K562 (cell line): ENCODE results near the gene CEMP1. TPM values are rescaled to one million over a fixed set of nuclear protein-coding genes. Genes with fewer than 3 reads are reported as not detected.
A peak's percentile ranks its signal among the peaks of the same experiment; 100 is the strongest.
"Not testable (repeated sequence)": the region's sequence is repeated elsewhere in the genome, so short reads cannot be mapped to it uniquely, and the experiment has no call there.

Experiments used
- ATAC-seq: fragments of 200-7000 bp; cut with Tn5 transposase; 3 replicates; pipeline ENCODE4 v1.9.1; 2020; ENCODE audit warnings: moderate library complexity
- BruUV-seq: library from RNA; stranded (reverse); fragments of 400-500 nt; replicated peaks from 2 replicates; lab custom pipeline; 2021; lab: Mats Ljungman, UMichigan
- CTCF ChIA-PET: fragments of 300-600 bp; formaldehyde crosslinking; extraction: SDS; loops from one replicate; lab custom pipeline; 2021; ENCODE audit warnings: low intra/inter-chr PET ratio; lab: Yijun Ruan, JAX
- POLR2A ChIA-PET: fragments of 300-600, 350-650 bp; sonication (Branson Sonifier 250); formaldehyde crosslinking; extraction: SDS; loops from one replicate; lab custom pipeline; 2021; ENCODE audit warnings: antibody characterized with exemption, inconsistent platforms; lab: Yijun Ruan, JAX
- DNase-seq, 4 experiments: peaks; one replicate each; pipeline versions ENCODE4 v3.0.0 to v3.0.0-alpha.2; 2011 to 2018; ENCODE audit warnings: low spot score in 3 of 4, mixed read lengths in 3 of 4; ENCODE audit errors: extremely low read depth in 1 of 4
- FAIRE-seq: peaks from 2 replicates; lab custom pipeline; 2011; peaks lifted over from hg19 to GRCh38; lab: Jason Lieb, UNC
- H2AFZ ChIP-seq: 2 replicates; pipeline ENCODE4 v1.6.0; 2011; ENCODE audit warnings: low read depth, low read length, control low read depth, inconsistent platforms
- H3K27ac ChIP-seq: fragments of 200-600 bp; 3 replicates; pipeline ENCODE4 v1.8.0; 2011; ENCODE audit warnings: low read depth, mild to moderate bottlenecking, control low read depth, inconsistent platforms, low read length, moderate library complexity, mixed read lengths; ENCODE audit errors: extremely low read depth
- H3K27me3 ChIP-seq, 2 experiments: fragments of 300-600 bp in 1 of 2; 2 replicates in 1 of 2; 3 replicates in 1 of 2; pipeline versions ENCODE4 v1.6.0 to v1.8.0; 2011; ENCODE audit warnings: inconsistent platforms in 2 of 2, low read length in 2 of 2, mild to moderate bottlenecking in 1 of 2, mixed read lengths in 1 of 2, moderate library complexity in 1 of 2; ENCODE audit not compliant: control insufficient read depth in 2 of 2, insufficient read depth in 2 of 2
- H3K36me3 ChIP-seq: fragments of 300-600 bp; 3 replicates; pipeline ENCODE4 v1.8.0; 2011; ENCODE audit warnings: mild to moderate bottlenecking, low read length, inconsistent platforms; ENCODE audit not compliant: control insufficient read depth, insufficient read depth
- H3K4me1 ChIP-seq, 2 experiments: fragments of 200-600 bp in 1 of 2; replicated peaks in 1 of 2; 2 replicates in 1 of 2; 3 replicates in 1 of 2; pipeline versions ENCODE4 v1.5.1 to v1.8.0; 2011; ENCODE audit warnings: inconsistent platforms in 2 of 2, low read length in 2 of 2, mild to moderate bottlenecking in 1 of 2, mixed read lengths in 1 of 2, moderate library complexity in 1 of 2; ENCODE audit not compliant: control insufficient read depth in 2 of 2, insufficient read depth in 2 of 2
- H3K4me2 ChIP-seq: 2 replicates; pipeline ENCODE4 v1.6.1; 2011; ENCODE audit warnings: low read length, control low read depth, inconsistent platforms, mixed read lengths; ENCODE audit not compliant: insufficient read depth
- H3K4me3 ChIP-seq: fragments of 200-600 bp; sonication (generic), shearing (Covaris generic); 2 replicates; pipeline ENCODE4 v1.5.1; 2016; ENCODE audit warnings: control low read depth, inconsistent platforms
- H3K79me2 ChIP-seq: fragments of 200-600 bp; 3 replicates; pipeline ENCODE4 v1.8.0; 2011; ENCODE audit warnings: low read length, inconsistent platforms; ENCODE audit not compliant: control insufficient read depth, insufficient read depth
- H3K9ac ChIP-seq, 2 experiments: 2 replicates each; pipeline versions ENCODE4 v1.6.0 to v1.6.1; 2011; ENCODE audit warnings: low read depth in 2 of 2, low read length in 2 of 2, control low read depth in 1 of 2, inconsistent platforms in 1 of 2, mild to moderate bottlenecking in 1 of 2, mixed read lengths in 1 of 2; ENCODE audit not compliant: insufficient read depth in 1 of 2
- H3K9me1 ChIP-seq: one replicate; pipeline ENCODE4 v1.6.0; 2011; ENCODE audit warnings: inconsistent platforms, mild to moderate bottlenecking, low read length, moderate library complexity; ENCODE audit not compliant: control insufficient read depth, insufficient read depth
- H3K9me3 ChIP-seq: replicated peaks from 2 replicates; pipeline ENCODE4 v1.5.1; 2011; ENCODE audit warnings: low read depth, low read length, inconsistent platforms; ENCODE audit not compliant: control insufficient read depth, insufficient read depth
- H4K20me1 ChIP-seq: replicated peaks from 2 replicates; pipeline ENCODE4 v1.6.1; 2011; ENCODE audit warnings: low read length, inconsistent platforms, mixed read lengths; ENCODE audit not compliant: control insufficient read depth, insufficient read depth
- BHLHE40 ChIP-seq: IDR thresholded peaks from 2 replicates; pipeline ENCODE4 v1.6.1; 2011; ENCODE audit warnings: low read length, improper control_type of control experiment
- SPI1 ChIP-seq: IDR thresholded peaks from 2 replicates; pipeline ENCODE4 v1.6.1; 2011; ENCODE audit warnings: low read depth, low read length, control low read depth, borderline replicate concordance
- WGBS: fragments of 100-300 bp; shearing (Covaris generic); methylation state at CpG from one replicate; pipeline ENCODE4 v1.1.6; 2016; ENCODE audit warnings: low coverage, mixed read lengths; ENCODE audit not compliant: insufficient coverage; ENCODE audit errors: missing lambda C conversion rate; 5-methylcytosine and 5-hydroxymethylcytosine counted together
- in situ Hi-C: fragments of 300-500 bp; cut with MboI; formaldehyde crosslinking; loops from 4 replicates; pipeline ENCODE4 v1.15.0; 2018; ENCODE audit warnings: inconsistent platforms, mixed read lengths
- intact Hi-C: fragments of 100-400 bp; cut with micrococcal nuclease; formaldehyde crosslinking; loops from 2 replicates; pipeline ENCODE4 v1.14.2; 2022
- polyA plus RNA-seq, 8 experiments: library from polyadenylated mRNA; depleted of rRNA in 4 of 8; stranded (reverse) in 5 of 8; unstranded in 3 of 8; fragments of >200 nt; fragmentation: Nextera tagmentation in 2 of 8; fragmentation: Illumina TruSeq in 1 of 8; extraction: Ambion mirVana in 2 of 8; extraction: Trizol in 1 of 8; gene quantifications; 2 replicates each; pipeline versions ENCODE4 v1.2.1 to v1.2.3, GENCODE V29; 2011 to 2014; ENCODE audit warnings: inconsistent platforms in 1 of 8, missing spikeins in 1 of 8
- total RNA-seq, 7 experiments: library from RNA; depleted of rRNA in 6 of 7; stranded (reverse); fragments of >200 nt in 6 of 7; fragmentation: Illumina TruSeq in 2 of 7; extraction: Trizol in 2 of 7; gene quantifications; 2 replicates each; pipeline versions ENCODE4 v1.2.1 to v1.2.3, GENCODE V29; 2011 to 2021; ENCODE audit warnings: low replicate concordance in 1 of 7

Gene CEMP1
- total and polyA plus RNA-seq, 9 of the 15 experiments (the other 6 are each of a cell fraction or from before 2014, with no cell fraction given): 0.05 to 0.45 TPM; not detected in 7

DNA sequence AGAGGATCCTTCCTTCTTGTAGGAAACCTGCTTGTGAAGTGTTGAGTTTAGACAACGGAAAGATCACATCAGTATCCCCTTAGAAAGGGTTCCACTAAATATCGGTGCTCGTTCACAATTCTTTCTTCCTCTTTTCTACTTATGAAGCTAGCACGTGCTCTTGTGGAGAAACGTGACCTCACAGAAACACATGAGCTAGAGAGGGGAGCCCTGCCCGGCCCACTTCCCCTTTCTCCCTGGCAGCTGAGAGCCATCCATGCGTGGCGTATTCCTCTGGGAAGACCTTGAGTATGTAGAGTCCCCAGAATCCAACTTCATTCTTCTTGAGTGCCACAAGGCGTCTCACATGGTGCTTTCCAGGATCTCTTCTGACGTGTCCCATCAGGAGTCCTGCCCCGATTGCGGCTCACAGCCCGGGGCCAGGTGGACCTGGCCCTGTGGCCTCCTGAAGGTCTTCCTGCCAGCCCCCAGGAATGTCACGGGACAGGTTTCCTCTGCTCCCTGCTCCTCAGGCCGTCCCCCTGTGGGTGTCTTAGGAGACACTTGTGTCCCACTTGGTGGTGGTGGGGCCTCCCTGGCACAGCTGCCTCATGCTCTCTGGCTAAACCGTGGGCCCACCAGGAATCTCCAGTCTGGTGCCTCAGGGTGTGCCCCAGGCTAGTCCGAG lies 29.1 kb upstream of the CEMP1 start:
- POLR2A ChIA-PET, H3K4me2 ChIP-seq, in situ Hi-C loops, H3K36me3 ChIP-seq, DNase-seq, H3K27me3 ChIP-seq, H3K27ac ChIP-seq, intact Hi-C loops, H2AFZ ChIP-seq, H3K79me2 ChIP-seq, H3K4me1 ChIP-seq, BruUV-seq, H3K9me3 ChIP-seq, H3K4me3 ChIP-seq, H3K9ac ChIP-seq, CTCF ChIA-PET, FAIRE-seq, H4K20me1 ChIP-seq, H3K9me1 ChIP-seq: not testable (repeated sequence)
- ATAC-seq: peak; percentile 21; the same call in 2 of the 3 replicates
- TF ChIP-seq BHLHE40 (peak; percentile 54; the same call in 1 of the 2 replicates), SPI1 (peak; percentile 42; the same call in 1 of the 2 replicates)
- 58% methylated on average over 2 of the region's 17 CpGs for WGBS

DNA sequence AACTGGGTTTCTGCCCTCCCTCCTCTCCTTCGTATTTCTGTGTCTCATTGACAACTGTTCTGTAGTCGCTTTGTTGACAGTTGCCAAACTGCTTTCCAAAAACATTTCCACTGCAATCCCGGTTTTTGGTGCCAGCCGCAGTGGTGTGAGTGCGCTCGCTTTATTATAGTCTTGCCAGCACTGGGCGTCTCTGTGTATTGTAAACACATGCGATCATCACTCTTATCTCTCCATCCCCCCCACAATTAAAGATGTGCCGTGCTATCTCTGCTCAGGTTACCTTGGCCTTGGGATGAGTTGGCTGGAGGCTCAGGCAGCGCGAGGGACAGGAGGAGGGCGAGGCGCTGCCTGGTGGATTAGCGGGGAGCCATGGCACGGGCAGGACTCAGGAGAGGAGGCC lies 25.9 kb upstream of the CEMP1 start:
- H2AFZ ChIP-seq, H3K9me3 ChIP-seq, BruUV-seq, in situ Hi-C loops, H3K4me1 ChIP-seq, DNase-seq, ATAC-seq, H3K27ac ChIP-seq, H3K9ac ChIP-seq, H3K79me2 ChIP-seq, H3K36me3 ChIP-seq, CTCF ChIA-PET, FAIRE-seq, H3K9me1 ChIP-seq, H3K4me3 ChIP-seq, intact Hi-C loops, H3K27me3 ChIP-seq, H4K20me1 ChIP-seq, POLR2A ChIA-PET, H3K4me2 ChIP-seq: not testable (repeated sequence)
- WGBS: 100% methylated on average over 1 of the region's 15 CpGs

DNA sequence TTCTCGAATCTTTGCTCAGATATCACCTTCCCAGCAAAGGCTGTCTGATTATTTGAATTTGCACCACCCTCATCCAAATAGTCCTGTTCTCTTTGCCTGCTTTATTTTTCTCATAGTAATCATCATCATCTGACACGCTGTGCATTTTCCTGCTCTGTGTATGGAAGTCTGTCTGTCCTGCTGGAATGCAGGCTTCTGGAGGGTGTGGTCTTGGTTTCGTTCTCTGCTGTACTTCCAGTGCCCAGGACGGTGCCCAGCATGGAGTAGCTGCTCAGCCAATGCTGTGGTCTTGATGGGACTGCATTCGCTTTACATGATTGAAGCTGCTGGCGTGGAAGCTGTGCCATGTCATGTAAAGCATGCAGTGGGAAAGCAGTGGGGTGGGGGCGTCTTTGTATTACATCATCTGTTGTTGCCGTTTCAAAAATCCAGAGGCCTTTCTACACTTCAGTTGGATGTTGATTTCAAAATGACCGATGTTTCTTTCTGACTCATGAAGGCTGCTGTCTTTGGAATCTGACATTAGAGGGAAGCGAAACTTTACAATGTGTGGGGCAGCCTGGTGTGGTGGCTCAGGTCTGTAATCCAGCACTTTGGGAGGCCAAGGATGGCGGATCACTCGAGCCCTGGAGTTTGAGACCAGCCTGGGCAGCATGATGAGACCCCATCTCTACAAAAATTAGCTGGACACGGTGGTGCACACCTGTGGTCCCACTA lies 23.7 kb upstream of the CEMP1 start:
- H2AFZ ChIP-seq, POLR2A ChIA-PET, H4K20me1 ChIP-seq, ATAC-seq, BruUV-seq, H3K4me2 ChIP-seq, CTCF ChIA-PET, H3K27ac ChIP-seq, H3K4me3 ChIP-seq, intact Hi-C loops, H3K9me1 ChIP-seq, DNase-seq, H3K4me1 ChIP-seq, FAIRE-seq, H3K36me3 ChIP-seq, H3K9me3 ChIP-seq, H3K27me3 ChIP-seq, in situ Hi-C loops, H3K79me2 ChIP-seq, H3K9ac ChIP-seq: not testable (repeated sequence)
- no CpG with 5 or more reads among the region's 13 CpGs for WGBS
